GM18951 (cell line): Measurements from ENCODE around the gene DHX34.
"Not testable (repeated sequence)": the region's sequence is repeated elsewhere in the genome, so short reads cannot be mapped to it uniquely, and the experiment has no call there.

ENCODE experiments used
- POLR2A ChIP-seq: IDR thresholded peaks from 4 replicates; pipeline ENCODE4 v1.6.1; 2011; ENCODE audit warnings: mild to moderate bottlenecking; ENCODE audit not compliant: insufficient read length, insufficient read depth; ENCODE audit errors: extremely low read depth
- in situ Hi-C: fragments of 300-500 bp; cut with MboI; formaldehyde crosslinking; loops from one replicate; pipeline ENCODE4 v1.12.0; 2022; ENCODE audit warnings: low sequenced_read_pairs, mixed read lengths, inconsistent platforms; ENCODE audit not compliant: unreplicated experiment

DHX34 gene

DNA sequence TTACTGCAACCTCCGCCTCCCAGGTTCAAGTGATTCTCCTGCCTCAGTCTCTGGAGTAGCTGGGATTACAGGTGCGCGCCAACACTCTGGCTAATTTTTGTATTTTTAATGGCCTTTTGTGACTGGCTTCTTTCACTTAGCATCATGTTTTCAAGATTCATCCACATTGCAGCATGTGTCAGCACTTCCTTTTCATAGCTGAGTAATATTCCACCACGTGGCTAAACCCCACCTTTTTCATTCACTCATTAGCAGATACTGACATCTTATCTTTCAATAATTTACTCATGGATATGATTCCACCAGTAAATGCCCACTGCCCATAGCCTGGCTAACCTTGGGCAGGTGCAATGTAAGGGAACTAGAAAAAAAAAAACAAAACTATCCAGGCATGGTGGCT lies 32.6 kb upstream of the DHX34 start:
- in situ Hi-C loops, result no loop called here

DNA sequence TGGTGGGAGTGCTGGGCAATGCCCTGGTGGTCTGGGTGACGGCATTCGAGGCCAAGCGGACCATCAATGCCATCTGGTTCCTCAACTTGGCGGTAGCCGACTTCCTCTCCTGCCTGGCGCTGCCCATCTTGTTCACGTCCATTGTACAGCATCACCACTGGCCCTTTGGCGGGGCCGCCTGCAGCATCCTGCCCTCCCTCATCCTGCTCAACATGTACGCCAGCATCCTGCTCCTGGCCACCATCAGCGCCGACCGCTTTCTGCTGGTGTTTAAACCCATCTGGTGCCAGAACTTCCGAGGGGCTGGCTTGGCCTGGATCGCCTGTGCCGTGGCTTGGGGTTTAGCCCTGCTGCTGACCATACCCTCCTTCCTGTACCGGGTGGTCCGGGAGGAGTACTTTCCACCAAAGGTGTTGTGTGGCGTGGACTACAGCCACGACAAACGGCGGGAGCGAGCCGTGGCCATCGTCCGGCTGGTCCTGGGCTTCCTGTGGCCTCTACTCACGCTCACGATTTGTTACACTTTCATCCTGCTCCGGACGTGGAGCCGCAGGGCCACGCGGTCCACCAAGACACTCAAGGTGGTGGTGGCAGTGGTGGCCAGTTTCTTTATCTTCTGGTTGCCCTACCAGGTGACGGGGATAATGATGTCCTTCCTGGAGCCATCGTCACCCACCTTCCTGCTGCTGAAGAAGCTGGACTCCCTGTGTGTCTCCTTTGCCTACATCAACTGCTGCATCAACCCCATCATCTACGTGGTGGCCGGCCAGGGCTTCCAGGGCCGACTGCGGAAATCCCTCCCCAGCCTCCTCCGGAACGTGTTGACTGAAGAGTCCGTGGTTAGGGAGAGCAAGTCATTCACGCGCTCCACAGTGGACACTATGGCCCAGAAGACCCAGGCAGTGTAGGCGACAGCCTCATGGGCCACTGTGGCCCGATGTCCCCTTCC lies 28.9 kb upstream of the DHX34 start:
- in situ Hi-C loops, result no loop called here
- no peak for TF ChIP-seq POLR2A

More for the DNA sequence above, 32.6 kb upstream of the DHX34 start:
- no peak for TF ChIP-seq POLR2A

DNA sequence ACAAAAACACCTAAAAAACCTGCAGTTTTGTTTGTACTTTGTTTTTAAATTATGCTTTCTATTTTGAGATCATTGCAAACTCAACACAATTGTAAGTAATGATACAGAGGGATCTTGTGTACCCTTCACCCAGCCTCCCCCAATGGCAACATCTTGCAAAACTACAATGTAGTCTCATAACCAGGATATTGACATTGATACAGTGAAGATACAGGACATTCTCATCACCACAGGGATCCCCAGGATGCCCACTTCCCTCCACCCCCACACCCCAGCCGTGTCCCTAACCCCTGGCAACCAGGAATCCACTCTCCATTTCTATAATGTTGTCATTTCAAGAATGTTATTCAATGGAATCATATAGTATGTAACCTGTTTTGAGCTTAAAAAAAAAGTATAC lies 27.5 kb upstream of the DHX34 start:
- in situ Hi-C loops, result no loop called here
- TF ChIP-seq POLR2A, result no peak

DNA sequence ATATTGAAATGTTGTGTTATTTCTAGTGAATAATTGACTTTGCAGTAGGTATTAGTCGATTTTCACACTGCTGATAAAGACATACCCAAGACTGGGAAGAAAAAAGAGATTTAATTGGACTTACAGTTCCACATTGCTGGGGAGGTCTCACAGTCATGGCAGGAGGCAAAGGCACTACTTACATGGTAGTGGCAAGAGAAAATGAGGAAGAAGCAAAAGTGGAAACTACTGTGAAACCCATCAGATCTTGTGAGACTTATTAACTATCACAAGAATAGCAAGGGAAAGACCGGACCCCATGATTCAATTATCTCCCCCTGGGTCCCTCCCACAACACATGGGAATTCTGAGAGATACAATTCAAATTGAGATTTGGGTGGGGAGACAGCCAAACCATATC lies 27.1 kb upstream of the DHX34 start:
- in situ Hi-C loops, result no loop called here

DNA sequence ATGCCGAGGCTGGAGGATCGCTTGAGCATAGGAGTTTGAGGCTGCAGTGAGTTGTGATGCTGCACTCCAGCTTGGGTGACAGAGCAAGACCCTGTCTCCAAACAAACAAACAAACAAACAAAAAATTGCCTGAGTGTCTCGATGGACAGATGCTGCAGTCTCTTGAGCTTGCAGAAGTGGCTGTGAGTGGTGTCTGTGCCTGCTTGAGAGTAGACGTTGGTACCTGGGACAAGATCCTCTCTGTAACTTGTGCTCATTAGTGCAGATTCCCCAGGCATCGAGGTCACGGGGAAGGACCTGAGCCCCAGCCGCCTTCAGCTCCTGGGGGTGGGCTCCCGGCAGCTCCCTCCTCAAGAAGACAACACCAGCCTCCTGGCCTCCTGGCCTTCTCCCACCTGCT lies 25.7 kb upstream of the DHX34 start:
- in situ Hi-C loops, result no loop called here
- TF ChIP-seq POLR2A, result no peak

More for the DNA sequence above, 27.1 kb upstream of the DHX34 start:
- TF ChIP-seq POLR2A, result no peak

DNA sequence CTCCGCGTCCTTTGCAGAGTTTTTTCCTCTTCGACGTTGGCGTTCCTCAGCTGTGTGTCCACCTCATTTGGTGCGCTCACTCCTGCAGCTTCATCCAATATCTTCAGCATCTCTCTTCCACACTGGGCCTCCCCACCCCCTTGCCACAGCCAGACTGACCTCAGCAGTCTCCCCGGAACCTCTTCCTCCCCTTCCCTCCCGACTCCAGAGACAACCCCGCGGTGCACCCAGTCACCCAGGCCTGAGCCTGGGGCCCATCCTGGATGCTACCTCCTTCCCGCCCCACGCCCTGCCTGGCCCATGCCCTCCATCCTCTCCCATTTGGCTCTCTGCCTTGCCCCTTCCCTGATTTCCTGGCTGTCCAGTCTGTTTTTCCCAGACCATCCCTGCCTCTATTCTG lies 25.2 kb upstream of the DHX34 start:
- TF ChIP-seq POLR2A, result no peak
- in situ Hi-C loops, result no loop called here

DNA sequence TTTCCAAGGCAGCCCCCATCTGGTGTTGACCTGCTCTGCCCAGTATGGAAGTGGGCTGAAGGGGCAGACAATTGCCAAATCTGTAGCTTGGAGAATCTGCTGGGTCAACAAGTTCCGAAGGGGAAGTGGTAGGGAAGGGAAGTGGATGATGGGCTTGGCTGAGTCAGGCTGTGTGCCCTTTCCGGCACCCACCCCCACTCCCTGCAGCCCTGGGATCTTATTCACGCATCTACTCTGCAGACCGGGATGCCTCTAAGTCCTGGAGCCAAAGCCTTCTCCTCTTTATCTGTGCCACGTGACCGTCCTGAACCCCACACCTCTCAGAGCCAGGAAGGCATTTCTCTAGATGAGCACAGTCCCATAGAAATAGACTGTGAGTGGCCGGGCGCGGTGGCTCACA lies 24.6 kb upstream of the DHX34 start:
- no peak for TF ChIP-seq POLR2A
- in situ Hi-C loops, result no loop called here

DNA sequence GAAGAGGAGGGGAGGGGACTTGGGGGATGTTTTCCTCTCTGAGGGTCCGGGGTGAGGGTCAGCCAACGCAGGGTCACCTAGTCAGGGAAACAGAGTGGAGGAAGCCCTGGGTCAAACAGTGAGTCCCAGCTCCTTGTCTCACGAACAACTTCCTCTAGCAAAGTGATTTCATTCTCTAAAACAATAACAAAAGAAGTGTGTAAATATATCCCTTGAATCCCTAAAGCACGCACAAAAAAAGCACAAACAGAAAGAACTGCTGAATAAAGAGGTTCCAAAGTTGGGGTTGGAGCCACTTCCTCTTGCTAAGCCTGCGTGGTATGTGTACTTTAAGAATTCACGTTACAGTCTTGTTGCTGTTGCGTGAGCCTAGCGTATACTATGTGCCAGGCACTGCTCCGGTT lies 18.6 kb upstream of the DHX34 start:
- TF ChIP-seq POLR2A, result no peak
- in situ Hi-C loops, result no loop called here

DNA sequence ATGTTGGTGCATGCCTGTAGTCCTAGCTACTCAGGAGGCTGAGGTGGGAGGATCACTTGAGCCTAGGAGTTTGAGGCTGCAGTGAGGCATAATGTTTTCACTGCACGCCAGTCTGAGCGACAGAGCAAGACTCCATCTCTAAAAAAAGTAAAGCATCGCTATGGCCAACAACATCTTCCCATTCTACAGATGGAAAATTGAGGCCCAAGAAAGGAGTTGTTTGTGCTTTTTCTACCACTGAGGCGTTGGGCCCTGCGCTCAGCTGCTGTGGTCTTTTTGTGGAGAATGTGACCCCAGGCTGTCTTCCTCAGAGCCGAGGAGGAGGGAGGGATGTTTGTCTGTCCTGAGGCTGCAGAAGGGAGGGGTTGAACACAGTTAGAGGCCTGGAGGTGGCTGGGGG lies 17.6 kb upstream of the DHX34 start:
- in situ Hi-C loops, result no loop called here
- no peak for TF ChIP-seq POLR2A

DNA sequence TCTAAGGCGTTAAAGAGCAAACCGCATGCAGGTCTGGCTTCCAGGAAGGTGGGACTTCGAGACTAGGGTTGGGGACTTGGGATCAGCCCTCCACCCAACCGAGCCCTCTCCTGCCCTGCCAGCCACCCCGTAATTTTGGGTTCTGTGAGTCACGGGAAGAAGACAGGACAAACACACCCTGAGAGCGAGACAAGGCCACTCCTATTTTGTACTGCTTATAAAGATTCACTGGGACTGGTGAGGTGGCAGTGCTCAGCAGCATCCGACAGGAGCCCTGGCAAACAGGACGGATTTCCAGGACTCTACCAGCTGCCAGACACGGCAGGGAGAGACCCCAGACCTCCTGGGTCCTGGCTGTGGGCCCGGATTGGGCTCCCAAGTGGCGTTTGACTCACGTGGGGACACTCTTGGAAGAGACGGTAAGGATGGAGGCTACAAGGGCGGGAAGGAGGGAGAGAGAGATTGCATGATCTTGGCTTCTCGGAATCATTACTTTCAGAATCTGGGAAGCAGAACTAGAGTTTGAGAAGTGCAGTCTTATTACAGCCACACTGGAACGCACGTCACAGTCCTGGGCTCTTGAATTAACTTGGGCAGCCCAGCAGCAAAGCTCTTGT lies 17.1 kb upstream of the DHX34 start, which contains the start of gene C5AR2:
Gene C5AR2 (plus strand): TSS at position 245 of the 617 bp plus-strand sequence. CDS start 8,625 bp downstream, outside the sequence.
- TF ChIP-seq POLR2A, result no peak
- in situ Hi-C loops, result no loop called here

DNA sequence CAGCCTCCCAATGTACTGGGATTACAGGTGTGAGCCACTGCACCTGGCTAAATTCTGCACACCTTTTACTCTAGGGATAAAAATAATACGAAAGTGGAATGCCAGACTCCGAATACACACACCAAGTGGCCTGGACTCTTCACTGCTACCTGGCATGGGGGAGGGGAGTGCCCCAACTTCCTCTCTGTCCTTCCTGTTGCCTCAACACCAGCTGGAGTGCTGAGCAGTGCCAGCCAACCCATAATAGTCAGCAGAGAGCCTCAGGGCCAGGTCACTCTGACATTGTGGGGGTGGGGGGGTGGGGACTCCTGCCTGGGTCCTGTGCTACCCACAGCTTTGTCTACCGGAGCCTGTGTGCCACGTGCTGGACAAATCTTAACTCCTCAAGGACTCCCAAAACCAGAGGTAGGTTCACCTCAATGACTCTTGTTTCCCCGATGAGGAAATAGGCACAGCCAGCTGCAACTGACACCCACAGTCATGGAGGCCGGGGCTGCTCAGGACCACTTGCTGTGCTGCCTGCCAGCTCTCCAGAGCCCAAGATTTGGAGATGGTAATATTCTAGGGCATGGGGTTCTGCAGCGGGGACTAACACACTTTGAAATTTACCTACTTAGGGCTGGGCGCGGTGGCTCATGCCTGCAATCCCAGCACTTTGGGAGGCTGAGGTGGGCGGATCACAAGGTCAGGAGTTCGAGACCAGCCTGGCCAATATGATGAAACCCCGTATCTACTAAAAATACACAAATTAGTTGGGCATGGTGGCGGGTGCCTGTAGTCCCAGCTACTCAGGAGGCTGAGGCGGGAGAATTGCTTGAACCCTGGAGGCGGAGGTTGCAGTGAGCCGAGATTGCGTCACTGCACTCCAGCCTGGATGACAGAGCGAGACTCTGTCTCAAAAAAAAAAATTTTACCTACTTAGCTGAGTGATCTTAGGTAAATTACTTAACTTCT lies 12.1 kb upstream of the DHX34 start:
- in situ Hi-C loops, result not testable (repeated sequence)

DNA sequence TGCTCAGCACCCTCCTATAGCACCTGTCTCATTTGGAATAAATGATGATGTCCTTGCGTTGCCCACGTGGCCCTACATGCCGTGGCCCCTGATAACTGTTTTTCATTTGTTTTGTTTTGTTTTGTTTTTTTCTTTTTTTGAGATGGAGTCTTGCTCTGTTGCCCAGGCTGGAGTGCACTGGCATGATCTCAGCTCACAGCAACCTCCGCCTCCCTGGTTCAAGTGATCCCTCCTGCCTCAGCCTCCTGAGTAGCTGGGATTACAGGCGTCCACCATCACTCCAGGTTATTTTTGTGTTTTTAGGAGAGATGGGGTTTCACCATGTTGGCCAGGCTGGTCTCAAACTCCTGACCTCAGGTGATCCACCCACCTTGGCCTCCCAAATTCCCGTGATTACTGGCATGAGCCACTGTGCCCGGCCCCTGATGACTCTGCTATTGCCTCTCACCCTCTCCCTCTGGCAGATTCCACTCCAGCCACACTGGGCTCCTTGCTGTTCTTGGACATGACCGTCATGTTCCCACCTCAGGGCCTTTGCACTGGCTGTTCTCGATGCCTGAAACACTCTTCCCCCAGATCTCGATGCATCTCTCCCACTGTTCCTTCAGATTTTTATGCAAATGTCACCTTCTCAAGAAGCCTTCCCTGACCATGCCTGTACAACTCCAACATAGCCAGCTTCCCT lies 9.8 kb upstream of the DHX34 start:
- no peak for TF ChIP-seq POLR2A
- in situ Hi-C loops, result no loop called here
